Fibroblast of peridontal ligament (primary cell): ENCODE data around the gene PTRH1.
A peak's percentile ranks its signal among the peaks of the same experiment; 100 is the strongest.

Experiments
- DNase-seq: peaks from one replicate; pipeline ENCODE4 v3.0.0-alpha.2; 2010; ENCODE audit errors: extremely low read depth

PTRH1 gene

DNA sequence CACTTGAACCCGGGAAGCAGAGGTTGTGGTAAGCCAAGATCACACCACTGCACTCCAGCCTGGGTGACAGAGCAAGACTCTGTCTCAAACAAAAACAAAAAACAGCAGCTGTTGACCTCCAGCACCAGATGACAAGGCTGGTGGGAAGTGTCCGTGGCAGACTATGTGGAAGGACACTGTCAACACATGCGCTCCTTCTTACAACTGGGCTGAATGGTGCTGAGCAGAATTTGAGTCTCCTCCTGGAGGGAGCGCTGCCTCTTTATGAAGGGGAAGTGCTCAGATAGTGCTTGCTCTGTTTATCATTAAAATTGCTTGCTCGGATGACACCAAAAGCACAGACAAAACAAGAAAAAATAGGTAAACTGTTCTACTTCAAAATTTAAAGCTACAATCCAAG, 17.9 kb downstream of the PTRH1 start:
- DNase-seq: no peak

DNA sequence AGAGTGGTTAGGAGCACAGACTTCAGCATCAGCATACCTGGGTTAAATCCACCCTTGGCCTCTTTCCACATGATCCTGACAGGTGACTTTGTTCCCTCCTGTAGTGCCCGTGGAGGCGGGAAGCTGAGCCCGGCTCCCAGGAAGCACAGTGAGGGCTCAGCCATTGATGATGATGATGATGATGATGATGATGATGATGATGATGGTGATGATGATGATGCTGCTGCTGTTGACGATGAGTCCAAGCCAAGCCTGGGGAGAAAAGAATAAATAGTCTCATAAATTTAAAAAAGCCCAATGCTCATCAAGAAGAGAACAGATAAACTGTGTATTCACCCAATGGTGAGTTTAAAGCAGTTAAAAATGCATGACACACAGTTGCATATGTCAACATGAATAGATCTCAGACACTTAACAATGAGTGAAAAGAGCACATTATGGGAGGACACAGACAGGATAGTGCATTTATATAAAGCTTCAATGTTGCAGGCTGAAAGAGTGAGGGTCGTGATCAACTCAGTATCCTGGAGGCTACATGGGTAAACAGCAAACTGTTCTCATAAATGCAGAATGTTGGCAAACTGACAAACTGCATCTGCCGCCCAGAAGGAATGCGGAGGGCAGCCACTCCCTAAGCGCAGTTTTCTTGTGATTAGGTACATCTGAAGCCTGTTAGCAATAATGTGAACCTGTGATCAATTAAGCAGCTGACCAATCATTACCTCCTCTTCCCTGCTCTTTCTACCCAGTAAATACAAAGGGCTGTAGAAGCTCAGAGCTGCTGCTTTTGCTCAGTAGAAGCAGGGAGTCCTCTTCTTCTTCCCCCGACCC, 20.4 kb downstream of the PTRH1 start:
- peak; percentile 68 for DNase-seq

DNA sequence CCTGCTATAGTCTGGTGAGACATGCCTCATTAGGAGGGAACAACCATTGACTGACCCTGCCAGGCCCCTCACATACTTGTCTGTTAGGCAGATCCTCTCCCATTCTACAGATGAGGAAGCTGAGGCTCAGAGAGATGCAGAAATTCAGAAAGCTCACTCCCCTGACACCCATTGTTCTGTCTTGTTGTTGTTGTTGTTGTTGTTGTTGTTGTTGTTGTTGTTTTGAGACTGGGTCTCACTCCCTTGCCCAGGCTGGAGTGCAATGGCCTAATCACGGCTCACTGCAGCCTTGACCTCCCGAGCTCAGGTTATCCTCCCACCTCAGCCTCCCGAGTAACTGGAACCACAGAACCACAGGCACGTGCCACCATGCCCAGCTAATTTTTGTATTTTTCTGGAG, 21.8 kb downstream of the PTRH1 start:
- DNase-seq: no peak

DNA sequence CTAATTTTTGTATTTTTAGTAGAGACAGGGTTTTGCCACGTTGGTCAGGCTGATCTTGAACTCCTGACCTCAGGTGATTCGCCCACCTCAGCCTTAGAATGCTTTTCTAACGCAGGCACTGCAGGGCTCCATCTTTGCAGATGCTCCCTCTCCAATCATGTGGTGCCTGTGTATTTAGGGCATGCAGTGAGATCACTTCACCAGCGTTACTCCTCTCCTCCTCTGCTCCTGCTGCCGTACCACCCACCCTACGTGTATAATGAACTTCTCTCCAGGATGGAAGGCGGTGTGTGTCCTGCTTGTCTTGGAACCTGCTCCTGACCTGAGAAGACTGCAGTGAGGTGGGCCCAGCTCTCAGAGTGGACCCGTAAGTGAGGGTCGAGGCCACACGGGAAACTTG, 22.3 kb downstream of the PTRH1 start:
- no peak for DNase-seq

DNA sequence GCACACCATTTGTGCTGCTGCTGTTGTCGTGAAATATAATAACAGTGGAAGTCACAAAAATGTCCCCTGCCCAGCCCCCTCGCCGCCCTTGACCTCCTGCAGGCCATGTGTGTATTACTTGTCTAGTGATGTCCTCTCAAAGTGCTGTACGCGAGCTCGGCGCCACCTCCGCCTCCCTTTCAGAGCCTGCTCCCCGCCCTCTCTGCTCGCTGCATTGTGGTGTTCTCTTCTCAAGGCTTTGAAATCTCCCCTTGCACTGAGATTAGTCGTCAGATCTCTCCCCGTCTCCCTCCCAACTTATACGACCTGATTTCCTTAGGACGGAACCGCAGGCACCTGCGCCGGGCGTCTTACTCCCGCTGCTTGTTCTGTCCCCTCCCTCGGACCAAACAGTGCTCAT, 23.4 kb downstream of the PTRH1 start:
- DNase-seq: no peak

DNA sequence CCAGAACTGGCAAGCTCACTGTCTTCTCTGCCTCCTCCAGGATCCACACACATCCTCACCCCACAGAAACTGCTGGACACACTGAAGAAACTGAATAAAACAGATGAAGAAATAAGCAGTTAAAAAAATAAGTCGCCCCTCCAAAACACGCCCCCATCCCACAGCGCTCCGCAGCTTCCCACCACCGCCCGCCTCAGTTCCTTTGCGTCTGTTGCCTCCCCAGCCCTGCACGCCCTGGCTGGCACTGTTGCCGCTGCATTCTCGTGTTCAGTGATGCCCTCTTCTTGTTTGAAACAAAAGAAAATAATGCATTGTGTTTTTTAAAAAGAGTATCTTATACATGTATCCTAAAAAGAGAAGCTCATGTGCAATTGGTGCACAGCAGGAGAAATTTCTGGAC, 24.7 kb downstream of the PTRH1 start:
- no peak for DNase-seq

DNA sequence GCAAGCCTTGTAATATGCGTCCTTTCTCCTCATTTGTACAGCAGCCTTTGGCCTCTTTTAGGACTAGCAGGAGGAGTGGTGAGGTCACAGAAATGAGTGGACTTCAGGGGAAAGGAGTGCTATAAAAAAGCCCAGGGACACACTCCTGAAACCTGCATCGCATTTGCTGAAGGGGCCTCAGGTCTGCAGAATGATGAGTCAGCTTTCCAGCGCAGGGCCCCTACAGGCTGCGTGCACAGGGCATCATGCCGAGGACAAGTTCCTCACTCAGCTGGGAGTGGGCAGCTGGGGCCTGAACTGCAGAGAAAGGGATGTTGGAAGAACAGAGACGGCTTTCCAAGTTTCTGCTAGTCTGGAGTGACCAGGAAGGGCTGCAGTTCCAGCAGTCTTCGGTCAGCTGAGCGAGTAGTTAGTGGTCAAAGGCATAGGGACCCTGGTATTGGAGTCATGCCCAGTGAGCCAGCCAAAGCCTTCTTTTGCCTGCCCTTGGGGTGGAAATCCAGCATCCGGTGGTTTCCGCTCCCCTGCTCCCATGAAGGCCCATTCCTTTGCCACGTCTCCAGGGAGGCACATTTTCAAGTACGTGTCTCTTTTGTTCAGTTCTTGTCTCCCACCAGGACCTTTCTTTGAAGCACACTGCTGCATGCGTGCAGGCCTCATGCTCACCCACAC, 26.0 kb downstream of the PTRH1 start:
- no peak for DNase-seq

DNA sequence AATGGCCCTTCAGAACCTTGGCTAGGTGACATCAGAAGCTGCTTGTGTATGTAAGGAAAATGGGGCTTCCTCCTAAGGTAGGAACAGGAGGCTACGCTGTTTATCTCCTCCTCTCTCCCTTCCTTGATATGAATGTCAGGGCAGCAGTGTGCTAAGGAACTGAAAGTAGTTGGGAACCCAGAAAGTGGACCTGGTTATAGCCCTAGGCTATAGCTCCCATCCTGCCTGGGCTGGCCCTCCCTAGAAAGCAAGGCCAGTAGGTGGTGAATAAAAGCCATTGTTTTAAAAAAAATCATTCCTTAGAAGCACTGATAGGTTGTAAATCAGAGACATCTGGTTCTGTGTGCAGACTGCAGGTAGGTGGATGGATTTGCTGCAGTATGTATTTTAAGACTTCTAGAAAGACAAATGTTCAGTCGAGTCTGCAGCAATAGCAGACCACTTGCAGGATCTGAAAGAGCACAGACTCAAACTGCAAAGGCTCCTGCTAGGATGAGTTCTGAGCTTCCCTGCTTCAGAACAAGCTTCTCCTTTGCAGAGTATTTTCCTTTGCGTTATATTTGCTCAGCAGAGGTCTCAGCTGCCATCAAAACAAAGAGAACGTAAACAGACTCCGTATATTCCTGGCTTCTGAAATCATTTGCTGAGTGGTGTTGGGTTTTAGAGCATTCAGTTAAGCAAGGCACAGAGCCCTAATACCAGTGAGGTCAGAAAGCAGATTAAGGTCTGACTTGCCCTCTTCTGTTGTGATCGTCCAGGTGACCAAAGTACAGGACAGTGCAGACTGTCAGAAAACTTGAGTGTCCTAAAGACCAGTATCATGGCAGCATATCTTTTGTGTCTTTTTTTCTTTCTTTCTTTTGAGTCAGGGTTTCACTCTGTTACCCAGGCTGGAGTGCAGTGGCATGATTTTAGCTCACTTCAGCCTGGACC, 28.7 kb downstream of the PTRH1 start:
- DNase-seq: no peak

DNA sequence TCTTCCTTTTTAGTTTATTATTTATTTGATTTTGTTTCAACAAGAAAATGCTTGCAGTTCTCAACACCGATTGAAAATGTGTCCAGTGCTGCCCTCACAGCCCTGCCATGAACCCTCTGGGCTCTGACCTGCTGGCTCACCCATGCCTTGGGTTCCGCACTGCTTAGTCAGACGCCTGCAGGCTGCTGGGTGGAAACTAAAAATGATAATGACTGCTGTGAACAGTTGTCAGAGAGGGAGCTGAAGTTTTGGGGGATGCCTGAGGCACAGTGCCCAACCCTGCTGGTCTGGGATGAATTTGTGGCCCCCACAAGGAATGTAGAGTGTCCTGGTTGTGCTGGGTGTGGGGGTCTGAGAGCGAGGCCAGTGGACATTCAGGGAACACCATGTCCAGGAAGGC, 30.9 kb downstream of the PTRH1 start:
- peak; percentile 36 for DNase-seq

DNA sequence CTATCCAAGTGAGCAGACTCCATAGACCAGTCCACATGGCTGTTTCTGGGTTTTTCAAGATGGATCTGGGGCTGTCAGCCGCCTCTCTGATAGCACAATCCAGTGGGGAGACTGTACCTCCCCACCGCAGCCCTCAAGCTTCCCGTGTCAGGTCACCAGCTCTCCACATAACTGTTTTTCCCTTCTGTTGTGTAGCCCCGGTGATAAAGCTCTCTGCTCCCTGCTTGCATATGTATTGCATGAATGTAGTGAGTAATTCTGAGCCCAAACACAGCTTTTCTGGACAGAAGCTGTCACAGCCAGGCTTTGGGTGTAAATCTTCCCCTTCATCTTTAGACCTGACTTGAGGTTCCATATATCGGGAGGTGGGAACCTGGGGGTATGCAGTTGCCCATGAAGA, 31.7 kb downstream of the PTRH1 start:
- peak; percentile 64 for DNase-seq

DNA sequence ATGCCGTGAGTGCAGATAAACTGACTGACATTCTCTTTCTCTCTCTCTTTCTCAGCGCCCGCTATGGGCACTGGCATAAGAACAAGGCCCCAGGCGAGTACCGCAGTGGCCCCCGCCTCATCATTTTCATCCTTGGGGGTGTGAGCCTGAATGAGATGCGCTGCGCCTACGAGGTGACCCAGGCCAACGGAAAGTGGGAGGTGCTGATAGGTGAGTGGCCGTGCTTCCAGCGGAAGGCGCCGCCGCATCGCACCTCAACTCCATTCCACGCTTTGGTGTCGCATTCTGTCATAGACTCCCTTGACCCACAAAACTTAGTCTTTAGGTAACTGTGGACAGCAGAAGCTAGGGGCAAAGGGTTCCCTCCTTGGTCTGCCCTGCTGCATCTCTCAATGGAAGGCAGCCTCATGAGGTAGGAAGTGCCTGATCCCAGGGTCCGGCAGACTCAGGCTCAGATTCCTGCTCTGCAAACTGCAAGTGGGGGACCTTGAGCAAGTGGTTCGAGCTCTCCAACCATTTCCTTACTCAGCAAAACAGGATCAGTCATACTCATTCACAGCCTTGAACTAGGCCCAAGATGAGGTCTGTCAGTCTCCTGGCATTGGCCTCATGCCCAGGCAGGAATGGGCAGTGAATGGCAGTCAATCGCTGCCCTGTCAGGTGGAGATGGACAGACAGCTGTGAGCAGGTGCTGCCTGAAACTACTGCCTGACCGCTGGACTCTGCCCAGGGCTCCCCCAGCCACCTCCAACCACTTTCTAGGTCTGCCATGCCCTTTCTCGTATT, 32.9 kb downstream of the PTRH1 start:
- DNase-seq: no peak

DNA sequence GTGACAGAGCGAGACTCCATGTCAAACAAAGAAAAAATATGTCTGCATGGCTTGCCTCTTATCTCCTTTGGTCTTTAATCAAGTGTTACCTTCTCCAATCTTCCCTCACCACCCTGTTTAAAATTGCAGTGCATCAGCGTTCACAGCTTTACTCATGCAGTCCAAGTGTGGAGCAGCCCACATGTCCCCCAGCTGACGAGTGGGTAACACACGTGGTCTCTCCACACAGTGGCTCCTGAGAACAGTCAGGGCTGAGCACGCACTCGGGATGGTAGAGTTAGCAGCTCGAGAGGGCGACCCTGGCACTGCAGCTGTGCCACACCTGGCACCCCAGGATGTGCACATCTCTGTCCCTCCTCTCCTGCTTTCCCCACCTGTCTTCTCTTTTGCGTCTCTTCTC, 34.6 kb downstream of the PTRH1 start:
- DNase-seq: no peak

DNA sequence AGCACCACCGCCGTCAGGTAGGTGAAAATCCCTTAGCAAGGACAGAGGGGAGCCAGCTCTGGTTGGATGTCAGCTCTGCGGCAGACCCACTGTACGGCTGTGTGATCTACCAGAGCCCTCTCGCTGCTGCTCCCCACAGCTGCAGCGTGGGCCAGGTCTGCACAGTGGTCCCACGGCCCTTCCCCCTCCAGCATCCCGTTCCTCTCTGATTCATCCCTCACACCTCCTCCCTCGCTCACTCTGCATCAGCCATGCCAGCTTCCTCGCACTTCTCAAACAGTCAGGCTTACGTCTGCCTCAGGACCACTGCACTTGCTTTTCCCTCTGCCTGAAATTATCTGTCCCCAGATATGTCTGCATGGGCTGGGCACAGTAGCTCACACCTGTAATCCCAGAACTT, 35.2 kb downstream of the PTRH1 start:
- no peak for DNase-seq

DNA sequence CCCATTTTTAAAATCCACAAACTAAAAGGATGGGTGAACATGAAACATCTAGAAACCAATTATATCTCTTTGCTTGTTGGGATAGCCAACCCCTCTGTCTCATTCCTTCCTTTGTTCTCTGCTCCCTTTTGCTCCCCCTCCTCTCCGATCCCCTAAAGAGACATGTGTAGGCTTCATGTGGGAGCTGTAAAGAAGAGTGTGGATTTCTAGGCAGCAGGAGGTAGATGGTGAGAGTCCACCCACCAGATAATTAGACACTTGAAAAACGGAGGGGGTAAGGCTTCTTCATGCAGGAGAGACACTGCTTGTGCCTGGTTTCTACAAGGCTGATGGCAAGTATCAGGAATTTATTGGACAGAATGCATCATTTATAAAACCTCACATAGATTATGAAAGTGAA, 36.0 kb downstream of the PTRH1 start:
- no peak for DNase-seq

DNA sequence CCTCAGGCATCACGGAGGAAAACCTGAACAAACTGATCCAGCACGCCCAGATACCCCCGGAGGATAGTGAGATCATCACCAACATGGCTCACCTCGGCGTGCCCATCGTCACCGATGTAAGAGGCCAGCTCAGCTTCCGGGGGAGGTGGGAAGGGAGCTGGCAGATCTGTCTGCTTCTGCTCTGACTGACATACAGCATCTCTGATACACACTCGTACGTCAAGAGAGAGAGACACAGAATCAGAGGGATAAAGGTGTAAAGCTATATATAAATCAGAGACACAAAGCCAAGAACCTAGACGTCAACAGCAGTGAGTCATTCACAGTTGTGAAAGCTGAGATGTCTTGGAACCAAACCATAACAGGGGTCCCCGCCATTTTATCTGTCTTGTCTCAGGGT, 38.8 kb downstream of the PTRH1 start:
- DNase-seq: no peak

DNA sequence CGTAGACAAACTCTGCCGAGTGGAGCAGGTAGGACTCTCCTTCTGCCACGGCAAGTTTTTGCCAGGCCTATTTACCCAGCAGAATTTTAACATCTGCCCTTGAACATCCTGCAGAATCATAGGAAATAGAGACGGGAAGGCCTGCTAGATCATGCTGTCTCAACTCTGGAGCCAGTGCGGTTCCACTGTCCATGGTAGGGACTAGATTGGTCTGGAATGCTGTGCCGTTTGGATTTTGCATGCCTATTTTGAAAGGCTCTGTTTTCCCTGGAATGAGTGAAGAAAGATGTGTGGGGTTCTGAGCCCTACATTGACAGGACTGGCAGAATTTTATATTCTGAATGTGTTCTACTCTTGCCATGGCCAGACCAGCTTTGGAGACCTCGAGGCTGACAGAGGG, 42.2 kb downstream of the PTRH1 start:
- no peak for DNase-seq

DNA sequence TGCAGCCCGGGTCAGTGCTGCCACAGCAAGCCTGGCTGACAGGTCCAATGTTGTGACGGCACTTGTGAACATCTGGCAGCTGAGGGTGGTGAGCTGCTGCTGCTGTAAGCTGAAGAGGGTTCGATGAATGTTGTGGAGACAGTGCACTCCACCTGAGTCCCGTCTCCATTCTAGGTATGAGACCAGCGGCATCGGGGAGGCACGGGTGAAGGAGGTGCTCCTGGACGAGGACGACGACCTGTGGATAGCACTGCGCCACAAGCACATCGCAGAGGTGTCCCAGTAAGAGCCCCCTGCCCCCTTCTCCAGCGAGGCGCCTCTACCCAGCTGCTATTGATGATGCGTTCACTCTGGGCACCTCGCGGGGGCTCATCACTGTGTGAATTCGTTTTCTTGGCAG, 47.6 kb downstream of the PTRH1 start:
- DNase-seq: no peak

DNA sequence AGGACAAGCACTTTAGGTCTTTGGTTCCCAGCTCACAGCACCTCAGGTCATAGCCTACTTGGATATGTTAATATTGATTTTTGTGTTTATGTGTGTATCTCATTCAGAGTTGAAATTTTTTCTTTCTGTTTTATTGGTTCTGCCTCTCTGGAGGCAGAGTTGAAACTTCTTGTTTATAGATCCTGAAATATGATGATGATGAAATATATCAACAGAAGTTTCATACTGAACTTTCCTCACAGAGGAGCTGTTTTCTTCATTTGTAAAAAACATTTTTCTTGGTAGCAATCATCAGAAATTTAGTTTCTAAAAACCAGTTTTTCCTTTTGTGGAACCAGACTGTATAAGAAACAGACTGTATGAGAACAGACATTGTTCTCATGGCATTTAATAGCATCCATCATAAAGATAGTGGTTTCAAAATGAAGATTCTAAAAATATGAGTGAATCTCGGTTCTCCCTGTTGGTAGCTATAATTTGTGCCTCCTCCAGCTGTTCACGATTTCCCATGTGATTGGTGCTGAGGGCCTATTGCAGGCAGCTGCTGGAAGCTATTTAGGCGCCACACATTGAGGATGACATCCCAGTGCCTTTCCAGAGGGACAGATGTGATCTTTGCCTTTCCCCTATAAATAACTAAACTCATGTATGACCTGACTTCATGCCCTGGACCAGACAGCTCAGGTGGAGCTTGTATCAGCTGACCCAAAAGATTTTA, 48.2 kb downstream of the PTRH1 start:
- peak; percentile 58 for DNase-seq

DNA sequence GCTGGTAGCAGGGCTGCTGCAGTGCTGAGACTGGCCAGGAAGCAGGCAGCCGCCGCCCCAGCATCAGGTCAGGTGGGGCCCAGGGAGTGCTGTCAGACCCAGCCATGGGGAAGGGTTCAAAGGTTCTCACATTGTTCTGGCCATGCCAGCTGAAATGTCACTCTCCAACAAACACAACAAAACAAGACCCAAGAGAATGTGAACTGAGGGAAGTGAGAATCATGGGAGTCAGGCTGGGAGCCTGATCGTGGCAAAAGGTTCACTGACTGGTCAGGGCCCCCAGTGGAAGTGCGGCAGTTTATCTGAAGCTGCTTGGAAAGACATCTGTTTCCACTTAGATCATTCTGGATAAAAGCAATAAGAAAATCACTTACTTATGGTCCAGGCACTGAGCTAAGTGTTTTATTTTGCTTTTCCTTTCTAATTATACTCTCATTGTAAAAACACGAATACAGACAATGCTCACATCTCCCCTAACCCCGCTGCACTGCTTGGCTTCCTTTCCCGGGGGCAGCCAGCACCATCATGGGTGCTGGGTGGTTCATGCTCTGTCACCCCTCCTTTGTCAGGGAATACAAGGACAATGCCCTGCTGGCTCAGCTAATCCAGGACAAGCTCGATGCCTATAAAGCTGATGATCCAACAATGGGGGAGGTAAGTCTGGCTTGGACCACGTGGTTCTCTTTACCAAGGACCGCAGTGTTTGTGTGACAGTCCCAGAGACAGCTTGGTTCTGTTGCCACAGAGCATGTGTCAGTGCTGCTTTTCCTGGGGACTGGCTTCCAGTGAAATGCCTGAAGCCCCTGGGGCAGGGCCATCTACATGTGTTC, 50.6 kb downstream of the PTRH1 start:
- peak; percentile 87 for DNase-seq

DNA sequence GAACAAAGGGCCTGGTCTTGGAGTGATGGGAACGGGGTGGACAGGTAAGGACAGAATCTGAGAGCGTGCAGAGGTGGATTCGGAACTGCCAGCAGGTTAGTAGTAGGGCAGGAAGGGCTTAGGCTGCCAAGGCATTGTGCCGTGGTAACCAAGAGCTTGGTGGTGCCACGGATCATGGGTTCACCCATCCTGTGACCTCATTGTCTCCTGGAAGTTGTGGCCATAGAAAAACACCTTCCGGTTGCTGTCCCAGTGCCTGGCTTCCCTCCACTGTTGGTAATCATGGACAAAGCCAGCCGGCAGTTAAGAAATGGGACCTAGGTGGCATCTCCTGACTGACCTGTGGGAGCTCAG, 51.2 kb downstream of the PTRH1 start:
- DNase-seq: no peak
